BE2C (cell line): ENCODE measurements around the gene PARD6G.

Experiments used
- DNase-seq: peaks from one replicate; pipeline ENCODE4 v3.0.0-alpha.2; 2020
- H3K27me3 ChIP-seq: fragments of 250-450 bp; sonication (Bioruptor Pico); 2 replicates; pipeline ENCODE4 v1.5.1; 2020; ENCODE audit warnings: mild to moderate bottlenecking
- H3K36me3 ChIP-seq: fragments of 250-450 bp; sonication (Bioruptor Pico); 2 replicates; pipeline ENCODE4 v1.5.1; 2020; ENCODE audit warnings: mild to moderate bottlenecking
- H3K4me1 ChIP-seq: fragments of 250-450 bp; sonication (Bioruptor Pico); 2 replicates; pipeline ENCODE4 v1.5.1; 2020
- H3K4me3 ChIP-seq: 2 replicates; pipeline ENCODE4 v1.5.1; 2011; ENCODE audit warnings: low read depth, low read length
- H3K9me3 ChIP-seq: fragments of 250-450 bp; sonication (Bioruptor Pico); 2 replicates; pipeline ENCODE4 v1.5.1; 2020
- CTCF ChIP-seq: IDR thresholded peaks from 2 replicates; pipeline ENCODE4 v1.5.1; 2012; ENCODE audit warnings: mild to moderate bottlenecking, low read depth, low read length

Gene PARD6G

GRCh38 chr18:80124131-80124530 is 123.2 kb downstream of the PARD6G start:
- H3K36me3 ChIP-seq, result no peaks in the 10 kb centered on the region
- no peak for TF ChIP-seq CTCF

GRCh38 chr18:80120932-80121331 is 126.4 kb downstream of the PARD6G start:
- Histone ChIP-seq H3K36me3 (no peaks in the 10 kb centered on the region), H3K4me1 (no peaks in the 10 kb centered on the region), H3K9me3 (no peaks in the 10 kb centered on the region), H3K4me3 (no peak overlapping the region), H3K27me3 (no peaks in the 10 kb centered on the region)
- TF ChIP-seq CTCF, result no peak
- no peak for DNase-seq

More at GRCh38 chr18:80124131-80124530, 123.2 kb downstream of the PARD6G start:
- H3K27me3 ChIP-seq, result no peaks in the 10 kb centered on the region
- H3K4me1 ChIP-seq, result no peaks in the 10 kb centered on the region
- no peak overlapping the region for H3K4me3 ChIP-seq
- DNase-seq, result no peak
- H3K9me3 ChIP-seq, result no peaks in the 10 kb centered on the region

GRCh38 chr18:80119111-80119510 is 128.2 kb downstream of the PARD6G start:
- TF ChIP-seq CTCF, result no peak
- H3K36me3 ChIP-seq, result no peaks in the 10 kb centered on the region
- DNase-seq, result no peak

GRCh38 chr18:80115035-80115434 is 132.3 kb downstream of the PARD6G start:
- Histone ChIP-seq H3K9me3 (no peaks in the 10 kb centered on the region), H3K27me3 (no peaks in the 10 kb centered on the region), H3K4me3 (no peak overlapping the region), H3K4me1 (no peaks in the 10 kb centered on the region; the same call in 1 of the 2 replicates), H3K36me3 (no peaks in the 10 kb centered on the region)
- TF ChIP-seq CTCF, result no peak
- DNase-seq, result no peak

More at GRCh38 chr18:80119111-80119510, 128.2 kb downstream of the PARD6G start:
- Histone ChIP-seq H3K4me1 (no peaks in the 10 kb centered on the region), H3K27me3 (no peaks in the 10 kb centered on the region), H3K9me3 (no peaks in the 10 kb centered on the region), H3K4me3 (no peak overlapping the region)

GRCh38 chr18:80112624-80113248 is 134.6 kb downstream of the PARD6G start:
- H3K27me3 ChIP-seq, result no peaks in the 10 kb centered on the region
- TF ChIP-seq CTCF, result no peak
- no peak overlapping the region for H3K4me3 ChIP-seq
- no peaks in the 10 kb centered on the region for H3K9me3 ChIP-seq
- no peaks in the 10 kb centered on the region; the same call in 1 of the 2 replicates for H3K4me1 ChIP-seq
- no peaks in the 10 kb centered on the region for H3K36me3 ChIP-seq
- DNase-seq, result no peak

GRCh38 chr18:80109676-80110078 is 137.6 kb downstream of the PARD6G start:
- Histone ChIP-seq H3K4me3 (peak overlapping the region; percentile 56), H3K36me3 (no peaks in the 10 kb centered on the region), H3K27me3 (no peaks in the 10 kb centered on the region), H3K4me1 (no peaks in the 10 kb centered on the region; the same call in 1 of the 2 replicates), H3K9me3 (no peaks in the 10 kb centered on the region)
- TF ChIP-seq CTCF, result no peak
- no peak for DNase-seq
